Posterior cingulate gyrus (tissue), 11 donors: ENCODE data around the gene CMTM5.
A peak's percentile ranks its signal among the peaks of the same experiment; 100 is the strongest.
"Not testable (repeated sequence)": the region's sequence is repeated elsewhere in the genome, so short reads cannot be mapped to it uniquely, and the experiment has no call there.

ENCODE experiments used
- DNase-seq, 10 donors: peaks; one replicate each; pipeline versions ENCODE4 v3.0.0 to v3.0.0-alpha.2; 2020 to 2021; ENCODE audit warnings: mixed read lengths in 3 of 10
- intact Hi-C: fragments of 100-400 bp; cut with DNase I; formaldehyde crosslinking; loops from one replicate; pipeline ENCODE4 v1.15.1; 2023

The CMTM5 gene

DNA sequence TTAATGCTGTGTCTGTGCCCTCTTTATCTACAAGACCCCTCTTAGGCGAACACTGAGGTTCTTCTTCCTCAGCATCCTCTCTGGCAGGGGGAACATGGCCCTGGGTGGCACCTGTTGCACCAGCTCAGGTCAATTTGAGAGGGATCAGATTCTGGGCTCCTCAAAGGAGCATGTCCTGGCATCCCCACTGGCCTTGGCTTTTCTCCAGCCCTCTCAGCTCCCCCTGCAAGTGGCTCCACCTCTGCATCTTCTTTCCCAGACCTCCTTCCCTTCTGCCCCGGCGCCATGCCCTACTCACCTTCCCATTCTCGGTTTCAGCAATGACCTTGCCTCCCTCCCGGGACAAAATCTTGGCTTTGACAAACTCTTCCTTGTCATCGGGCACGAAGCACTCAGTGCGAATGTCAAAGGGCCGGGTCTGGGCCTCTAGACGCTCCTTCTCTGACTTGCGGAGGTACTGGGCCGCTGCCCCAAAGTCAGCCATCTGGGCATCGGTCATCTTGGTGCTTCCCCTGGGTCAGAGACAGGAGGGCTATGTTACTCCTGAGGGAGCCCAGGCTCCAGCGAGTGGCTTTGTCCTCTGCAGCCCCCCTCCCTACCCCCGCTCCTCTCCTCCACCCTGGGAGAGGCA, 30.0 kb downstream of the CMTM5 start:
- intact Hi-C loops = no loop called here
- DNase-seq = peak in 2 of 10 donors; percentile 69 to 70

DNA sequence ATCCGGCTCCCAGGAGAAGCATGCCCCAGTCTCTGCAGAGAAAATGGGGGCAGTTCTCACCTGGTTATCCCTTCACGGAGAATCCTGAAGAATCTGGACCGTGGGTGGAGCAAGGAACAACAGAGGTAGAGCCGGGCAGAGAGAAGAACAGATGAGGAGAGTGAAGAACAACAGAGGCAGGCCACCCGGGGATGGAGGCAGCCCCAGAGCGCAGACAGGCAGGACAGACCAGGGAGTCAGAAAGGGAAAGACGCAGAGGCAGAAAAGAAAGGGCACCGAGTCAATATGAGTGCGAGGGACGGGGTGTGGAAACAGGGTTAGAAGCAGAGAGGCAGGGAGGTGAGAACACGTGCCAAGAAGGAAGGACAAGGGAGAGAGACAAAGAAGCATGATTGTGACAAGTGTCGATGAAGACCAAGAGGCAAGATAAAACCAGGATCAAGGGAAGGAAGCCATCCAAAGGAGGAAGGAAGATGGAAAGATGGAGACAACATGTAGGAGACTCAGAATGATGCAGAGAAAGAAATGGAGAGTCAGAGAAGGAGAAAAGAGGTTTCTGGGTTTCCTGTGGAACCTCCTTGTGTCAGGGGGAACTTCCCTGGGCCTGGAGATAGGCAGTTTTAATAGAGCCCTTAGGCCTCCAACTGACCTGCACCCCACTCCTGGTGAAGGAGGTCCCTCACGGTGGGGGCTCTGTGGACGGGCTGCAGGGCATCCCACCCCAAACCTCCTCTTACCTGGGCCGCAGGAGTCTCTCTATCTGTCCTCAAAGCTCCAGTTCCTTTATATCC, 30.9 kb downstream of the CMTM5 start, which contains the start of gene MYH6:
Gene MYH6, minus strand, starts transcription at position 758 of the 791 bp plus-strand sequence. CDS start 1,050 bp downstream, outside the sequence.
- peak in 1 of 10 donors; percentile 65 for DNase-seq
- intact Hi-C loops = no loop called here

DNA sequence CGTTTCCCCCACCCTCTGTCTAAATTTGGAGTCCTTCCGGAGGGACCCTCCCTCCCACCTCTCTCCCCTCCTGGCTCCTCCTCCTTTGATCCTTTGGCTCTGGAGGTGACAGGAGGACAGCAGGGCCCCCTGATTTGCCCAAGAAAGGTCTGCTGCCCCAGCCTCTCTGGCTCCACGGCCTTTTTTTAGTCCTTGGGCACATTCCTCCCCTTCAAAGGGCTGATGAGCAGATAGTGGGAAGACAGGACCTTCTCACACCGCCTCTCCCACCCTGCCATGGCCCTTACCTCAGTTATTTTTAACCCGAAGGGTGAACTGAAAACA, 31.4 kb downstream of the CMTM5 start:
- intact Hi-C loops = no loop called here
- peak in 2 of 10 donors; percentile 9 to 16 for DNase-seq

DNA sequence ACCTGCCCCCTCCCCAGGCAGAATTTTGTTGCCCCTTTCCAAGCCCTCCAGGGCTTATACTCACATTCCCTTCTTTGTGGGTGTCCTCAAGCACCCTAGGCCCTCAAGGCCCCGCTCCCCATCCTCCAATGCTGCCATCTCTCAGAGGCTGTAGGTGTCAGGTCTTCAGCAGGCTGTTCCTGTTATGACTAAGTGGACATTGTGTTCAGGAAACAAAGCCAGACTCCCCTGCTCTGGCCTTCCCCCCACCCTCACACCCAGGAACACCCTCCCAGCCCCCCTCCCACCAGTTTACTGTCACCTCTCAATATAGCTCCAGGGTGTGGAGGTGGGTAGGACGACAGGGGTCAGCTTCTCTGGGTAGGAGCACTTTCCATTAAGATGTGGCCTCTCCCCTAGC, 32.6 kb downstream of the CMTM5 start:
- intact Hi-C loops = no loop called here
- peak in 2 of 10 donors; percentile 36 to 55 for DNase-seq

DNA sequence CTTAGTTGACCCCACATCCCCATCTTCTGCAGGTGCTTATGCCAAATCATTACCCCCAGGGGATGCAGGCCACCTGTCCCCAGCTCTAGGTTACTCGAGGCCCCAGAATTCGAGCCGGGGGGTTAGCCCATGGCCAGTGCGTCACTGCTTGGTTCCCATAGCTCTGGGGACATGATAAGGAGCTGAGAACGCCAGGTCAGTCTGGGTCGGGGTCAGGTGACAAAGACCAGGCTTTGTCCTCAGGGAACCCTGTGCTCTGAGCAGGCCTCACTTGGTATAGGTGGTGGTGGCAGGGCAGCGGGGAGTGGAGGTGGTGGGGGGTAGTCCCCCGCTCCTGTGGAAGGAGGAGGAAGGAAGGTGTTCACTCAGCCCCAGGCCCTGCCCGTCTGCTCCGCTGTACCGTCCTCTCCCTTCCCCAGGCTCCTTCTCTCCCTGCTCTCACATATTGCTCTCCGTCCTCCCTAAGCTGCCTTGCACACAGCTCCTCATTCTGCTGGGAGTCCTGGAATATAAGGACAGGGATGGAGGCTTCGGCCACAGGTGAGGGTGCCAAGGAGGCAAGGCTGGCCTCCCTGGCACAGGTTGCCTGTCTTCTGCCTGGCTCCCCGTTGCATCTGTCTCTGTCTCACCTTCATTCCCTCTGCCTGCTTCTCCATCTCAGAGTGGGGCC, 33.3 kb downstream of the CMTM5 start:
- intact Hi-C loops = no loop called here
- peak in 2 of 10 donors; percentile 39 to 77 for DNase-seq

GRCh38 chr14:23411563-23412525, 35.0 kb downstream of the CMTM5 start:
- DNase-seq = peak in 2 of 10 donors; percentile 52
- intact Hi-C loops = no loop called here

- intact Hi-C loops = no loop called here
- DNase-seq = peak in 2 of 10 donors; percentile 23 to 76
Measured at GRCh38 chr14:23413681-23414080, 36.8 kb downstream of the CMTM5 start.

DNA sequence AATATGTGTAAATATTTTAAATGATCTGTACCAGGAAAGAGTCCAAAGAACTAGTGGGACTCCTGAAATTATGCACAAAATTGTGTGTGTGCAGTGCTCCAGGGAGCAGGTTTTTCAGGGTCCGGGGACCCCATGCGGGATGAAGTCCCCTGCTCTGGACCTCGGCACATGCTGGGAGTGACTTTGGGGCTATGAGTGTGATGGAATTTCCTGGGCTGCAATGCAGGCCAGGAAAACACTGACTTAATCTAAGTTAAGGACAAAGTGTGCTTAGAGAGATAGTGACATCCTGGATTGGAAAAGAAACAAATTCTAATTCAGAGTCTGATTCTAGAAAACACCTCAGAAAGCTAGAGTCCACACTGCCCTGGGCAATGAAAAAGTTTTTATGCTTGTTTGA, 37.4 kb downstream of the CMTM5 start:
- peak in 1 of 10 donors; percentile 50 for DNase-seq
- intact Hi-C loops = no loop called here

GRCh38 chr14:23414906-23415820, 38.3 kb downstream of the CMTM5 start:
- intact Hi-C loops = no loop called here
- DNase-seq = peak in 1 of 10 donors; percentile 75

- intact Hi-C loops = no loop called here
Measured at GRCh38 chr14:23415821-23416778, 39.3 kb downstream of the CMTM5 start.

GRCh38 chr14:23416801-23417200, 40.0 kb downstream of the CMTM5 start:
- intact Hi-C loops = no loop called here
- DNase-seq = peak in 2 of 10 donors; percentile 4 to 63

More at GRCh38 chr14:23415821-23416778, 39.3 kb downstream of the CMTM5 start:
- peak in 1 of 10 donors; percentile 55 for DNase-seq

GRCh38 chr14:23417269-23417668, 40.4 kb downstream of the CMTM5 start:
- DNase-seq, intact Hi-C loops: not testable (repeated sequence)

DNA sequence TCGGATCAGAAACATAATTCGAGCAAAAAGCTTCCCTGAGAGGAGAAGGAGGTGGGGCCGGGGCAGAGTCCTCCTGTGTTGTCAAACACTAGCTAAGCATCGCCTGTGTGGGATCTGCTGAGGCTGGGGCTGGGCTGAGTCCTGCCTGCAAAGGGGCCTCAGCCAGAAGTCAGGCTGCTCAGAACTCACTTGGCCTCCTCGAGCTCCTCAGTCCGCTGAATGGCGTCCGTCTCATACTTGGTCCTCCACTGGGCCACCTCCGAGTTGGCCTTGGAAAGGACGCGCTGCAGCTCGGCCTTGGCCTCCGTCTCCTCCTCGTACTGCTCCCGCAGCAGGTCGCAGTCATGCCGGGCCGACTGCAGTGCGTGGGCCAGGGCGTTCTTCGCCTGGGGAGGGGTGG, 41.2 kb downstream of the CMTM5 start:
- peak in 2 of 10 donors; percentile 77 to 82 for DNase-seq
- intact Hi-C loops = no loop called here

- intact Hi-C loops, DNase-seq: not testable (repeated sequence)
Measured at GRCh38 chr14:23419646-23420045, 42.8 kb downstream of the CMTM5 start.

DNA sequence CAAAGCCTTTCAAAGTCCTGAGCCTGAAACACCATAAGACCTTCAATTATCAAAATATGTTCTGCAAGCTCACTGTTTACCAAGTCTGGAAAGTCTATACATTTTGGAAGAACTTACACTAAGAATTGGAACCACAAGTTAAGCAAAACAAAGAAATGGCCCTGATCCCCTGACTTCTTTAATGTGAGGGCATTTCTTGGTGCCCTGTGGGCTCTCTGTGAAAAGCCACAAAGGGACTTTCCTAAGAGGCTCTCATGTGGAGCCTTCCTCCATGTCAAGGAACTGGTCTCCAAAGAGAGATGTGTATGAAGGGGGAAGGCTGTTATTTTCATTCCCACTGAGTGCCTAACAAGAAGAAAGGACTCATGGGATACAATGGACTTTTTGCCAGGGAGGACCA, 44.7 kb downstream of the CMTM5 start:
- intact Hi-C loops = no loop called here
- DNase-seq = no peak

DNA sequence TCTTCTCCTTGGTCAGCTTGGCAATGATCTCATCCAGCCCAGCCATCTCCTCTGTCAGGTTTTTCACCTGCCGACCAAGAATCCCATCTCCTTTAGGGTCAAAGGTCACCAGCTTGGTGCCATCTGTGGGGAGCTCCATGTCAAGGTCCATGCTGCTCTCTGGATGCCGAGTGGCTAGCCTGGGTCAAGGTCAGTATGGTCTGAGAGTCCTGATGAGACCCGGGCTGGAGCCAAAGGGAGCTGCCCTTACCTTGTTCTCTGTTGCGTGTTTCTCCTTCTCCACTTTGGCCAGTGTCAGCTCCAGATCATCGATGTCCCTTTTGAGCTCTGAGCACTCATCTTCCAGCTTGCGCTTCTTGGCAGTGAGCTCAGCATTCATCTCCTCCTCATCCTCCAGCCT, 46.8 kb downstream of the CMTM5 start:
- intact Hi-C loops = no loop called here
- peak in 3 of 10 donors; percentile 46 to 69 (median 52) for DNase-seq

- intact Hi-C loops = no loop called here
- peak in 2 of 10 donors; percentile 8 to 29 for DNase-seq
Measured at GRCh38 chr14:23425169-23425568, 48.3 kb downstream of the CMTM5 start.

DNA sequence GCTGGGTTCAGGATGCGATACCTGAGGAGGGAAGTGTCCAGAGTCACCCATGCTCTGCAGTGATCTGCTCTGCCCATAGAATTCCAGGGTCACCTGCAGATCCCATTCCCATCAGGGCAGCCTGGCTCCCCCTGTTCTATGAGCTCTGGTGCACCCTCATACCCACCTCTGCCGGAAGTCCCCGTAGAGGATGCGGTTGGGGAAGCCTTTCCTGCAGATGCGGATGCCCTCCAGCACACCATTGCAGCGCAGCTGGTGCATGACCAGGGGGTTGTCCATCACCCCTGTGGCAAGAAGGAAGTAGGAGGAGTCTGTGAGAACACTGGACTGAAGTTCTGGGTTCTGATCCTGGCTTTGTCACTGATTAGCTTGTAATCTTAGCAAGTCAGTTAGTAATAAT, 49.0 kb downstream of the CMTM5 start:
- peak in 3 of 10 donors; percentile 33 to 63 (median 54) for DNase-seq
- intact Hi-C loops = not testable (repeated sequence)
